Measurements from ENCODE around the gene HOXB3.

HOXB3 gene

GRCh38 chr17:48559840-48560817, 29.9 kb downstream of the HOXB3 start:
- no peak overlapping the region for H3K4me3 ChIP-seq (ENCODE audit: low read depth, low read length)

GRCh38 chr17:48559122-48559839, 30.8 kb downstream of the HOXB3 start:
- H3K4me3 ChIP-seq (ENCODE audit: low read depth, low read length): no peak overlapping the region

GRCh38 chr17:48558831-48559121, 31.3 kb downstream of the HOXB3 start:
- no peak overlapping the region for H3K4me3 ChIP-seq (ENCODE audit: low read depth, low read length)

DNA sequence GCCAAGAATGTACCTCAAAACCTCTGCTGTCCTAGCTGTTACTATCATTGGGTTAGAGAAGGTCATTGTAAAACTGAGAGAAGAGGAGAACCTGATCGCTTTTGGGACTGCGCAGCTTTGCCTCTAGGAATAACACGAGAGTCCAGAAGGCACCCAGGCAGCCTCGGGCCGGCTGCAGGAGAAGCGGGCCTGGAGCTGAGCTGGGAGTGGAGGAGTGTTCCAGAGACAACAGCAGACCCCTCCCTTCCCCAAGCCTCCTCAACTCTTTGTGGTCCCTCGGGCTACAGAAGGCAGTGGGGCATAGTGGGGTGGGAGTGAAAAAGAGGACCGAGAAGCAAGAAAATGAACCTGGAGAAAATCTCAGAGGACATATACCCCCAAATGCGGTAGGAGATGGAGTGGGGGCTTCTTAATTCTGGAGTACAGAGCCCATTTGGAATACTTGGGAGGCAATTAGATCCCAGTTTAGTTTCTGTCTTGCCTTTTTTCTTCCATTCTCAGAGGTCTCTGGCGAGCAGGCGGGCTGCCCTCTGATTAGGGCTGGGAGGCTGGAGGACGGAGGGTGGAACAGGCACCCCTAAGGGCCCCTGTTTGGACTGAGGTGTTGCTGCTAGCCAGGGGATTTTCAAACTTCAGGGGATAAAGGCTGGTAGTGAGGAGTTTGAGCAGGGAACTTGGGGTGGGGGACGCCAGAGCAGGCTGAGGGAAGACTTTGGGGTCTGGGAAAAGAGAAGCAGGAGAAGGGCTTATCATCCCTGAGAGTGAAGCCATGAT, 31.8 kb downstream of the HOXB3 start:
- no peak overlapping the region for H3K4me3 ChIP-seq (ENCODE audit: low read depth, low read length)

DNA sequence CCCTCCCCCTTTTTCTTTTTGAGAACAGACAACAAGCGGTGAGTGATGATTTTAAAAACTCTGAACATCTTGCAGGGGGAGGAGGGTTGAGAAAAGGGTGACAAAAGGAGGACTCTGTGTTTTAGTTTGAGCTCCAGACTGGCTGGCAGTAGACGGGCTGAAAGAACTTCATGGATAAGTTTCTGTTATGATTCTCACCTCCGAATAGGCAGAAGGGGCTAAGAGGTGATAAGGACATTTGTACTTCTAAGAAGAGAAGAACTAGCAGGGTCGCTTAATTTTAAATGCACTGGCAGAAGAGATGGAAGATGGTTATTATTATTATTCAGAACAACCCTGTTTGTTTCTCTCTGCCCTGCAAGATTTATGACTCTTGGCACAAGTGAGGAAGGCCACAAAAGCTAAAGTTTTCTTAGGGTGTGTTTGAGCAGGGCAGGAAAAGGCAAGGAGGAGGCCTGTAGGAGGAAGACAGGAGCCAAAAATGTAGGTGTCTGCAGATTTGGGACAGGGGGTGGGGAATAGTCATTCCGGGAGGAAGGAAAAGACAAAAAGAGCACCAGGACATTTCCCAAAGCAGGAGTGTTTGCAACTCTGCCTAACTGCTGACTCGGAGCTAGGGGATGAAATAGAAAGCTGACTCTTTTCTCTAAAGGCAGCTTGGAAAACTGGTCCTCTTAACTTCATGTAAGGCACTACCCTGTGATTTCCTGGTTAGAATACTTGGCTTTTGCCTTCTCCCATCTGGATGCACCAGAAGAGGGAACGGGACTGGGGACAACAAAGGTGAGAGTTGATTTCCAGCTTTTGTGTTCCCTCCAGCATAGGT, 33.3 kb downstream of the HOXB3 start:
- H3K4me3 ChIP-seq (ENCODE audit: low read depth, low read length): no peak overlapping the region

DNA sequence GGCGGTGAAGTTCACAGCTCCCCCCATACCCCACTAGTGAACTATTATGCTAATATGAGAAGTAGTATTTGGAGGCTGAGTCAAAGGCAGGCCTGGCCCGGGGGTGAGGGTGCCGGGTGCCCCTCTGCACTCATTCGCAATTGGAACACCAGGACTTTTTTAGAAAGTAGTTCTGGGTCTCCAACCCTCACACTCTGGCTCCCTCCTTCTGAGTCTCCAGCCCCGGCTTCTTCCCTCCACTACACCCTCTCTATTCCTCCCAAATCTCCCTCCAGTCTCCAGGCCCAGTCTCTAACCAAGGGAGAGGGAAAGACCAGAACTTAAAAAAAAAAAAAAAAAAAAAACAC, 33.8 kb downstream of the HOXB3 start:
- H3K4me3 ChIP-seq (ENCODE audit: low read depth, low read length): no peak overlapping the region

DNA sequence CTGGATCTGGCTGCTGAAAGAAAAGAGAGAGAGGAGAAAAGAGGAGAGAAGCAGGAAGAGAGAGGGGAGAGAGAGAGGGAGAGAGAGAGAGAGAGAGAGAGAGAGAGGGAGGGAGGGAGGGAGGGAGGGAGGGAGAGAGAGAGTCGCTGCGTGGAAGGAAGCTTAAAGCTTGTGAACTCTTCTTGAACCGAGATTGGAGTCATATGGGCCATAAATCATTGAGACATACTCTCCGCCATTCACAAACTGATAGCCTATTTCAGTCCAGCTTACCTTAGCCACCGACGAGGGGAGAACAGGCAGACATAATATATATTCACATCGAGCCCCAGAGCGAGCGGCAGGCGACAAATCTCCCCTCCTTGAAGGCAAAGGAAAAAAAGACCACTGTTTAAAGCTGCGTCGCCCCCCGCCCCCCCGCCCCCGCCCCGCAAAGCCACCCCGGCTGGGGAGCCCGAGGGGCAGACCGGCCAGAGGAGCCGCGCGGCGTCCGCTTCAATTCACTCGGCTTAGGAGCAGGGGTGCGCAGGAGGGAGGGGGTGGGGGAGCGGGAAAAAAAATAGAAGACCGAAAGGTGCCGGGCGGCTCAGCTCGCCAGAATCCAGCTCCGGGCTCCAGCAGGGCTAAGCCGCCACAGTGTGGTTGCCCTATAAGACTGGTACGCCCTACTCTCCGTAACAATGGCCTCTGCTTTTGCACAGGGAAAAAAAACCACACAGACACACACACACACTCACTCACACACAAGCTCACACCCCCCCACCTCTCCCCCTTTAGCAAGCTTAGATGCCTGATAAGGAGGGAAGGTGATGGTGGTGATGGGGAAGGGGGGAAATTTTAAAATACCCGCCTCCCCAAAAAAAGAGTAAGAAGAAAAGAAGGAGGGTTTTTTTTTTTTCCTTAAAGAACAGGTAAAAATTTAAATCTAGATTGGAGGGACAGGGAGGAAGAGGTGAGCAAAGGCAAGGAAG, 34.5 kb downstream of the HOXB3 start:
- no peak overlapping the region for H3K4me3 ChIP-seq (ENCODE audit: low read depth, low read length)

GRCh38 chr17:48554412-48555257, 35.4 kb downstream of the HOXB3 start:
- no peak overlapping the region for H3K4me3 ChIP-seq (ENCODE audit: low read depth, low read length)

GRCh38 chr17:48553826-48554225, 36.2 kb downstream of the HOXB3 start:
- no peak overlapping the region for H3K4me3 ChIP-seq (ENCODE audit: low read depth, low read length)

- H3K4me3 ChIP-seq (ENCODE audit: low read depth, low read length): no peak overlapping the region
Measured at GRCh38 chr17:48553190-48553547, 36.9 kb downstream of the HOXB3 start.

DNA sequence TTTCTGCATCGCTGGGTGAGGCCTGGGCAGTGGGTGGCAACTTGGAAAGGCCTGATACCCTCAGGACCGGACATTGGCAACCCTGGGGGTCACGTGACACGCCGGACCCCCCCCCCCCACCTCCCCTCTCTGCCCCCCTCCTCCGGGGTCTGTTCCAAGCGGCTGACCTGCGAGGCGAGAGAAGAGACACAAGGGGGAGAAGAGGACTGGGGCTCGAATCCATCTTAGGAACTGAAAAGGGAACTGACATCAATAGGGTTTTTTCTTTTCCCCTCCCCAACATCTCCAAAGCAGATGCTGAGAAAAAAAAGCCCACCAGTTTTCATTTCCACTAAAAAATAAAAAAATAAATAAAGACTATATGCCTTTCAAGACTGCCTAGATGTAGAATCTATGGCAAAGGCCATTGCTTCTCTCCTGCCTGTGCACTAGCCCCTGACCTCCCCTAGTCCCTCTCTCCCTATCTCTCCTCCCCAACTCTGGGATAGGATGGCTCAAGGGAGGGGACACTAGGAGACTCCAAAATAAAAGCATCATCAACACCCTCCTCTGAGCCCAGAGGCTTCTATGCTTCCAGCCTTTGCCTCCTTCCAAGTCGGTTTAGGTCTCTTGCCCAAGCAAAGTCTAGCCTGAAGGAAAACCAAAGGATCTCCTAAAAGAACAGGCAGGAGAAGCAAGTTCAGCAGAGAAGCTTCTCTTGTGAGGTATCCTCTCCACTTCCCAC, 37.4 kb downstream of the HOXB3 start:
- no peak overlapping the region for H3K4me3 ChIP-seq (ENCODE audit: low read depth, low read length)

DNA sequence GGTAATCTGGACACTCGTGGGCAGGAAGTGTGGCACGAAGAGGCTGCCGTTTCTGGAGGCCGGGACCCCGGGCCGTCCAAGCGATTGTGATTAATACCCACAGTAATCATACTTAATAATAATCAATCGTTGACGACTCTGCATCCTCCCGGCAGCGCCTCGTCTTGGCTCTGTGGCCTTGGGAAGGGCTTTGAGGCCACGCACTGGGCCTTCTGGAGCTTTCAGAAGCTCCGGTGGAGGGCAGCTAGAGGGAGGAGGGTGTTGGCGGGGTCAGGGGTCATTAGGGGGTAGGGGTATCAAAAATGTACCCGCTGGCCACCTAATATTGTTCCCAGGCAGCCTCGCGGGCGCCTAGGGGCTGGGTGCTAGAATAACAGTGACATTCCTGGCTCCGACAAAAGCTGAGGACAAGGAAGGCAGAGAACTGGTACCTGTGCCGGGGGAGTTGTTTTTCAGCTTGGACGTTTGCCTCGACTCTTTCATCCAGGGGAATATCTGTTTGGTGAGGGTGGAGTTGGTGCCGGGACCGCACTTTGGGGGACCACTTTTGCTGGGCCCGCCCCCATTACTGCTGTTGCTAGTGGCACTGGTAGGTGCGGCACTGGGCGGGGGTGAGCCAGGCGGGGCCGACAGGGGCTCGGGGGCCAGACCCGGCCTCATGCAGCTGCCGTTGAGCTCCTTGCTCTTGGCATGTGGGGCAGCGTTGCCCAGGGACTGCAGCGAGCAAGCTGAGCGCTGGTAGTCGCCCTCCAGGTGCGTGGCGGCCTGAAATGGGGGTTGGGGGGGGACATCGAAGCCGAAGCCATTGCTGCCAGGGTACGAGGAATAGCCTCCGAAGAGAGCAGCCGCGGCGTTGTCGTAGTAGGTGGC, 38.2 kb downstream of the HOXB3 start:
- H3K4me3 ChIP-seq (ENCODE audit: low read depth, low read length): no peak overlapping the region

GRCh38 chr17:48551214-48551555, 38.9 kb downstream of the HOXB3 start:
- no peak overlapping the region for H3K4me3 ChIP-seq (ENCODE audit: low read depth, low read length)

GRCh38 chr17:48550502-48551213, 39.4 kb downstream of the HOXB3 start:
- H3K4me3 ChIP-seq (ENCODE audit: low read depth, low read length): no peak overlapping the region

- no peak overlapping the region for H3K4me3 ChIP-seq (ENCODE audit: low read depth, low read length)
Measured at GRCh38 chr17:48549914-48550501, 40.0 kb downstream of the HOXB3 start.

GRCh38 chr17:48549281-48549630, 40.8 kb downstream of the HOXB3 start:
- no peak overlapping the region for H3K4me3 ChIP-seq (ENCODE audit: low read depth, low read length)

All from iPS-11a (cell line).